Measurements from ENCODE around the gene UBE2I.
"Not testable (repeated sequence)": the region's sequence is repeated elsewhere in the genome, so short reads cannot be mapped to it uniquely, and the experiment has no call there.

The UBE2I gene

GRCh38 chr16:1308977-1309885 lies at the start of gene UBE2I:
Gene UBE2I, plus strand, starts transcription at chr16:1309636. Its CDS starts 4,395 bp downstream, at chr16:1314031.
- peak; percentile 80 for DNase-seq

- no peak for DNase-seq
Measured at GRCh38 chr16:1259760-1260068, 49.7 kb upstream of the UBE2I start.

- DNase-seq = no peak
Measured at GRCh38 chr16:1260101-1260680, 49.2 kb upstream of the UBE2I start.

- DNase-seq = no peak
Measured at GRCh38 chr16:1261131-1261892, 48.1 kb upstream of the UBE2I start.

- no peak for DNase-seq
Measured at GRCh38 chr16:1262210-1262845, 47.1 kb upstream of the UBE2I start.

GRCh38 chr16:1262846-1263221 lies 46.6 kb upstream of the UBE2I start:
- no peak for DNase-seq

GRCh38 chr16:1263591-1264344 lies 45.7 kb upstream of the UBE2I start:
- DNase-seq = no peak

GRCh38 chr16:1264345-1265089 lies 44.9 kb upstream of the UBE2I start:
- no peak for DNase-seq

GRCh38 chr16:1265090-1265630 lies 44.3 kb upstream of the UBE2I start:
- DNase-seq = no peak

- DNase-seq = no peak
Measured at GRCh38 chr16:1265826-1266225, 43.6 kb upstream of the UBE2I start.

- DNase-seq = not testable (repeated sequence)
Measured at GRCh38 chr16:1269418-1269817, 40.0 kb upstream of the UBE2I start.

- no peak for DNase-seq
Measured at GRCh38 chr16:1271380-1271723, 38.1 kb upstream of the UBE2I start.

- DNase-seq = peak; percentile 85
Measured at GRCh38 chr16:1271724-1272413, 37.6 kb upstream of the UBE2I start.

- DNase-seq = no peak
Measured at GRCh38 chr16:1272453-1273198, 36.8 kb upstream of the UBE2I start.

- no peak for DNase-seq
Measured at GRCh38 chr16:1273816-1274215, 35.6 kb upstream of the UBE2I start.

- DNase-seq = no peak
Measured at GRCh38 chr16:1274767-1275166, 34.7 kb upstream of the UBE2I start.

GRCh38 chr16:1275791-1276579 lies 33.5 kb upstream of the UBE2I start:
- no peak for DNase-seq

- DNase-seq = no peak
Measured at GRCh38 chr16:1276580-1276878, 32.9 kb upstream of the UBE2I start.

GRCh38 chr16:1277151-1277598 lies 32.3 kb upstream of the UBE2I start:
- no peak for DNase-seq
